ENCODE measurements around the gene ZNF764.

DNA sequence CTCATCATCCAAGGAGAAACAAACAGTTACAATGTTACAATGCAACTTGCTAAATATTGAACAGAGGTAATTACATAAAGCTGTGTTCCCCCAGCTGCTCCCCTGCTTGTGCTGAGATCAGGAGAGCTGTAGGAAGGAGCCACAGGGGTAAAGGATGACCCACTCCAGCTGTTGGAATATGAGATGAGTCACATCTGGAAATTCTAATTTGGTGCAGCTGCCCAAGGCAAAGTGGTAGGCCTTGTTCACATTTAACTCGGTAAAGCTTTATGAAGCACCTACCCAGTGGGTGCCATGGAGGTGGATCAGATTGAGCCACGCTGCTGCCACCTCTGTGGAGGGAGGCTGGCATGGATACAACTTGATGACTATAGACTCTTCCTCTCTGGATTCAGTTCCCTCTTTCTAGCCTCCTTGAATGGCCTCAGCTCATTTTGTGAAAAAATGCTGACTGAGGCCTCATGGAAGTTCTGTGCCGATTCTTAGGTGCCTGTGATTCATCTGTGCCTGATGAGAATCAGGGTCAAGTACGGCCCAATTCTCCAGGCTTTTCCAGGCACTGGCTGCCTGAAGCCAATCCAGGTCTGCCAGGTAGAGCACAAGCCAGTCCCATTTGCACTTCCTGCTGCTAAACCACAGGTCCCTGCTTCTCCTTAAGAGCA, 44.6 kb upstream of the ZNF764 start:
- TF ChIP-seq, protein P1, sequence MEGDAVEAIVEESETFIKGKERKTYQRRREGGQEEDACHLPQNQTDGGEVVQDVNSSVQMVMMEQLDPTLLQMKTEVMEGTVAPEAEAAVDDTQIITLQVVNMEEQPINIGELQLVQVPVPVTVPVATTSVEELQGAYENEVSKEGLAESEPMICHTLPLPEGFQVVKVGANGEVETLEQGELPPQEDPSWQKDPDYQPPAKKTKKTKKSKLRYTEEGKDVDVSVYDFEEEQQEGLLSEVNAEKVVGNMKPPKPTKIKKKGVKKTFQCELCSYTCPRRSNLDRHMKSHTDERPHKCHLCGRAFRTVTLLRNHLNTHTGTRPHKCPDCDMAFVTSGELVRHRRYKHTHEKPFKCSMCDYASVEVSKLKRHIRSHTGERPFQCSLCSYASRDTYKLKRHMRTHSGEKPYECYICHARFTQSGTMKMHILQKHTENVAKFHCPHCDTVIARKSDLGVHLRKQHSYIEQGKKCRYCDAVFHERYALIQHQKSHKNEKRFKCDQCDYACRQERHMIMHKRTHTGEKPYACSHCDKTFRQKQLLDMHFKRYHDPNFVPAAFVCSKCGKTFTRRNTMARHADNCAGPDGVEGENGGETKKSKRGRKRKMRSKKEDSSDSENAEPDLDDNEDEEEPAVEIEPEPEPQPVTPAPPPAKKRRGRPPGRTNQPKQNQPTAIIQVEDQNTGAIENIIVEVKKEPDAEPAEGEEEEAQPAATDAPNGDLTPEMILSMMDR (IDR thresholded peaks at IDR 0.05) = no peak
- TF ChIP-seq POLR2A (IDR thresholded peaks at IDR 0.05) (no peak), EP300 (IDR thresholded peaks at IDR 0.05) (no peak)

Measured in ovary (tissue), 3 donors.